Thoracic aorta (tissue), 2 donors: Measurements from ENCODE around the gene CDKL4. TPM values are rescaled to one million over a fixed set of nuclear protein-coding genes. Genes with fewer than 3 reads are reported as not detected.

Experiments
- ATAC-seq: fragments of 150-250 bp; one replicate; pipeline ENCODE4 v1.8.0; 2017; ENCODE audit warnings: low read depth; ENCODE audit not compliant: insufficient number of reproducible peaks, low FRiP score
- DNase-seq: peaks from one replicate; pipeline ENCODE4 v3.0.0-alpha.2; 2020; ENCODE audit warnings: low spot score
- H3K27ac ChIP-seq, 2 donors: fragments of 200-600 bp; sonication (generic); 1 replicate in 1 of 2; 2 replicates in 1 of 2; pipeline ENCODE4 v1.5.1; 2016; ENCODE audit warnings: mild to moderate bottlenecking in 2 of 2, moderate library complexity in 2 of 2
- H3K27me3 ChIP-seq: fragments of 200-600 bp; sonication (generic); replicated peaks from 2 replicates; pipeline ENCODE4 v1.6.0; 2016; ENCODE audit warnings: mild to moderate bottlenecking; ENCODE audit not compliant: insufficient read depth
- H3K36me3 ChIP-seq: fragments of 200-600 bp; sonication (generic); one replicate; pipeline ENCODE4 v1.5.1; 2016
- H3K4me1 ChIP-seq, 2 donors: fragments of 200-600 bp; sonication (generic); 1 replicate in 1 of 2; 2 replicates in 1 of 2; pipeline versions ENCODE4 v1.5.1 to v1.6.0; 2016; ENCODE audit warnings: low read depth in 2 of 2, mild to moderate bottlenecking in 1 of 2; ENCODE audit not compliant: control insufficient read depth in 1 of 2
- H3K4me3 ChIP-seq: fragments of 200-600 bp; sonication (generic); 2 replicates; pipeline ENCODE4 v1.5.1; 2016; ENCODE audit warnings: mild to moderate bottlenecking
- H3K9me3 ChIP-seq: fragments of 200-600 bp; sonication (generic); 2 replicates; pipeline ENCODE4 v1.5.1; 2016
- total RNA-seq, 2 donors: library from RNA; depleted of rRNA; stranded (reverse); fragments of >200 nt; gene quantifications; one replicate each; pipeline versions ENCODE4 v1.1.0 to v1.2.3, GENCODE V29; 2016
- TF ChIP-seq, protein P1 (sequence below): fragments of 200-600 bp; sonication (generic); IDR thresholded peaks from one replicate; pipeline ENCODE4 v1.5.1; 2019; ENCODE audit warnings: antibody characterized with exemption

CDKL4 gene
- total RNA-seq, 2 donors from 2014 or later = 2.6 TPM; not detected in 1

DNA sequence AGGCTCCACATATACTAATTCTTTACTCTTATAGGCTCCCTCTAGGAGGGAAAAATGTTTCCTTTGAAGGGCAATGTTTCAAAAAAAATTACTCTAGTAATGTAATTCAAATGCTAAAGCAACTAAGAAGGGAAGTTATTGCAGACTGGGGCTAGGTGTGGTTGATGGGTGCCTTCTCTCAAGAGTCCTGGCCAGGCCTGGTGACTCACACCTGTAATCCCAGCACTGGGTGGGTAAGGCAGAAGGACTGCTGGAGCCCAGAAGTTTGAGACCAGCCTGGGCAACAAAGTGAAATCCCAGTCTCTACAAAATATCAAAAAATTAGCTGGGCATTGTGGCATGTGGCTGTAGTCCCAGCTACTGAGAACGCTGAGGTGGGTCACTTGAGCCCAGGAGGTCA lies 31.2 kb upstream of the CDKL4 start:
- Histone ChIP-seq H3K9me3 (no peaks in the 10 kb centered on the region), H3K4me1 (no peaks in the 10 kb centered on the region), H3K27ac (no peak overlapping the region), H3K36me3 (peaks cover 18% of the 10 kb centered on the region), H3K4me3 (no peak overlapping the region), H3K27me3 (no peaks in the 10 kb centered on the region)
- DNase-seq = no peak
- no peak for ATAC-seq
- TF ChIP-seq, protein P1, sequence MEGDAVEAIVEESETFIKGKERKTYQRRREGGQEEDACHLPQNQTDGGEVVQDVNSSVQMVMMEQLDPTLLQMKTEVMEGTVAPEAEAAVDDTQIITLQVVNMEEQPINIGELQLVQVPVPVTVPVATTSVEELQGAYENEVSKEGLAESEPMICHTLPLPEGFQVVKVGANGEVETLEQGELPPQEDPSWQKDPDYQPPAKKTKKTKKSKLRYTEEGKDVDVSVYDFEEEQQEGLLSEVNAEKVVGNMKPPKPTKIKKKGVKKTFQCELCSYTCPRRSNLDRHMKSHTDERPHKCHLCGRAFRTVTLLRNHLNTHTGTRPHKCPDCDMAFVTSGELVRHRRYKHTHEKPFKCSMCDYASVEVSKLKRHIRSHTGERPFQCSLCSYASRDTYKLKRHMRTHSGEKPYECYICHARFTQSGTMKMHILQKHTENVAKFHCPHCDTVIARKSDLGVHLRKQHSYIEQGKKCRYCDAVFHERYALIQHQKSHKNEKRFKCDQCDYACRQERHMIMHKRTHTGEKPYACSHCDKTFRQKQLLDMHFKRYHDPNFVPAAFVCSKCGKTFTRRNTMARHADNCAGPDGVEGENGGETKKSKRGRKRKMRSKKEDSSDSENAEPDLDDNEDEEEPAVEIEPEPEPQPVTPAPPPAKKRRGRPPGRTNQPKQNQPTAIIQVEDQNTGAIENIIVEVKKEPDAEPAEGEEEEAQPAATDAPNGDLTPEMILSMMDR = no peak

DNA sequence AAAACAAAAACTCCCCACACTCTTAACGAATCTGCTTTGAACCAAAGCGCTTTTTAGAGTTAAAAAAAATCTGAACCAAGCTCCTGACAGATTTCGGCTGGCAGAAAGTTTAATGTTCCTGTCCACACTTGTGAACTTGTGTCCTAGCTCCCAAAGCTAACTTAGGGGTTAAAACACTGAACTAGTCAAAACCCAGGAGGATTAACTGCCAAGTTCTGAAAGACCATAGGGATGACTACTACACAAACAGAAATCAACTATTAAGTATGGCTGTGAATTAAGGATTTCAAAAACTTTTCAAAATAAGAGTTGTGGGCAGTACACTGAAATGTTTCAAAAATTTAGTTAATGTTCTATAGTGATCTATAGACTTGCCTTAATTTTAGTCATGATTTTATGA lies 26.2 kb upstream of the CDKL4 start:
- H3K27me3 ChIP-seq = no peaks in the 10 kb centered on the region
- H3K9me3 ChIP-seq = no peaks in the 10 kb centered on the region
- peaks cover 6 to 14% of the 10 kb centered on the region in 2 donors for H3K4me1 ChIP-seq
- DNase-seq (no peak), ATAC-seq (no peak)
- TF ChIP-seq, protein P1 = no peak
- H3K27ac ChIP-seq = no peak overlapping the region
- peaks cover 4% of the 10 kb centered on the region for H3K36me3 ChIP-seq
- H3K4me3 ChIP-seq = no peak overlapping the region

DNA sequence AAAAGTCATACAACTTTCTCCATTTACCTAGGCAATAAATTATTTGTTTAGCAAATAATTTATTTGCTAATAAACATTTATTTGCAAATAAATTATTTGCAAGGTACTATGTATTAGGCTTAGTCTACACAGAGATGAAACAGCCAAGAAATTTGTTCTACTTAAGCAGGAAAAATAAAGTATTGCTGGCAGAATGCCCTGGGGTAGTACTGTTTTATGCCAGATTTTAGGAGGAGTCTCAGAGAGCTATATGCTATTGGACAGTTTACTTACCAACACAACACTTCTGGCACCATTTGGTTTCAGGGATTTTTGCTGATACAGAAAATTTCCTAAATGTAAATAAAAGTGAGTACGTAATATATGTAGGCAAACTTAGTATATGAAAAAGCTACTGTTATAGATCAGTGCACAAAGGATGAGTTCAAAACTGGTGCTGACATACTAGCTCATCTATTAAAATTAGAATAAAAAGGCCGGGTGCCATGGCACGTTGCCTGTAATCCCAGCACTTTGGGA lies 23.2 kb upstream of the CDKL4 start:
- no peak for ATAC-seq
- TF ChIP-seq, protein P1 = no peak
- H3K27me3 ChIP-seq = no peaks in the 10 kb centered on the region
- H3K36me3 ChIP-seq = peaks cover 8% of the 10 kb centered on the region
- DNase-seq = no peak
- H3K4me3 ChIP-seq = no peak overlapping the region
- H3K9me3 ChIP-seq = no peaks in the 10 kb centered on the region
- no peak overlapping the region for H3K27ac ChIP-seq
- H3K4me1 ChIP-seq = peaks cover 6 to 14% of the 10 kb centered on the region in 2 donors

DNA sequence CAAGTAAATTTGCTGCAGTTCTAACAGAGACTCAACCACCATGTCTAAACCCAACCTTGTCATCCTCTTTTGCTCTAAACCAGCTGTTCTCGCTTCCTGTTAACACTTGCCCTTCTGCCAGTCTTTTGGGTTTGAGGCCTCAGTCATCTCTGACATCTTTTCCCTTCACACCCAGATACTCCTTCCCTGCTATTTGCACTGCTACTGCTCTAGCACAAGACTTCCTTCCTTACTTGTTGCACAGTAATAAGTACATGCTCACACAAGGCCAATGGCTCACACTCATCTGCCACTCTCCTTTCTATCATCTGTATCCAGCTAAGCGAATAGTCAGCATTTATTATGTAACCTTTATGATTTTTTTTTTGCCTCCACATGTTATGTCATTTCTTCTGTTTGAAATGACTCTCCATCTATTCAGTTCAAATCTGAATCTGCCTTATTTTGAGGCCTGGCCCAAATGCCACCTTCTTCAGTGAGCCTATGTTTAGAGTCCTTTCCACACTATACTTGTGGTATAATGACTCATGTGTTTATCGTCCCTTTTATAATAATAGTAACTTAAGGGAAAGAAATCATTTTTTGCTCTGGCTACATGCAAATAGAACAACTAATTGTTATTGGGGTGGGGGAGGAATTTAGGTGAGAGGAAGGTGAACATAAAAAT lies 22.5 kb upstream of the CDKL4 start:
- Histone ChIP-seq H3K4me1 (peaks cover 6 to 14% of the 10 kb centered on the region in 2 donors), H3K27ac (no peak overlapping the region), H3K36me3 (peaks cover 8% of the 10 kb centered on the region), H3K9me3 (no peaks in the 10 kb centered on the region), H3K4me3 (no peak overlapping the region), H3K27me3 (no peaks in the 10 kb centered on the region)
- ATAC-seq = no peak
- TF ChIP-seq, protein P1 = no peak
- DNase-seq = no peak

DNA sequence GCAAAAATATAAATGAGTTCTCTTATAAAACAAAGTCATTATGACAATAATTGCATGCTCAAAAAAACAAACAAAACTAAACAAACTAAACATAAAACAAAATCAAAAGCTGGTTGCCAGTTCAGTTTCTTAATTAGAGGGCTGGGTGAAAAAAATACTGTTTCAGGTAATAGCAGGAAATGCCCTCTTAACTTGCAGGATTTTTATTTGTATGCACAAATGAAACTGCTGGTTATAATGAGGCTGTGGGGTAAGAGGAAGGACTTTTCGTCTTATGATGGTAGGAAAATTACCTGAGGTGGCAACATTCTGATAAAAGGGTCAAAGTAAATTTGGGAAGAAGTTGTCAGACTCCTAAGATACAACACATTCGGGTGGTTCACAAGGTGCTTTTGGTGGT lies 21.5 kb upstream of the CDKL4 start:
- Histone ChIP-seq H3K27me3 (no peaks in the 10 kb centered on the region), H3K9me3 (no peaks in the 10 kb centered on the region), H3K4me1 (peaks cover 6 to 14% of the 10 kb centered on the region in 2 donors), H3K36me3 (peaks cover 13% of the 10 kb centered on the region), H3K27ac (no peak overlapping the region), H3K4me3 (no peak overlapping the region)
- TF ChIP-seq, protein P1 = no peak
- ATAC-seq (no peak), DNase-seq (no peak)
